ENCODE measurements around the gene GPSM3. TPM values are rescaled to one million over a fixed set of nuclear protein-coding genes. Genes with fewer than 3 reads are reported as not detected.

The GPSM3 gene
- total and polyA plus RNA-seq, 8 donors, result 0.59 to 10.1 (median 4.5) TPM

DNA sequence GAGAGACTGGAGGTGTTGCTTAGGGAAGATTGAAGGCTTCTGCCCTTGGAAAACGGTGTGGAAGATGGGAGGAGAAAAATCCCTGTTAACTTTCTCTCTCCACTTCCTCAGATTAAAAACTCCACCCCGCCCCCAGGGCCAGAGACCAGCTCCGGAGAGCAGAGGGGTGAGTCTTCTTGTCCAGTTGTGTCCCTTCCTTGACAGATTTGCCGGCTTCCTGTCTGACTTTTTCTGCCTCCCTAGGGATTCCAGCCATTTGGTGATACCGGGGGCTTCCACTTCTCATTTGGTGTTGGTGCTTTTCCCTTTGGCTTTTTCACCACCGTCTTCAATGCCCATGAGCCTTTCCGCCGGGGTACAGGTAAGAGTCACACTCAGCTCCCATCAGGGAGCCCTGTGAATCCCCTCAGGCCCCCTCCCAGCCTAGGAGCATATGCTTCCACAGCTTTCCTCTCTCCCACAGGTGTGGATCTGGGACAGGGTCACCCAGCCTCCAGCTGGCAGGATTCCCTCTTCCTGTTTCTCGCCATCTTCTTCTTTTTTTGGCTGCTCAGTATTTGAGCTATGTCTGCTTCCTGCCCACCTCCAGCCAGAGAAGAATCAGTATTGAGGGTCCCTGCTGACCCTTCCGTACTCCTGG lies 12.6 kb downstream of the GPSM3 start:
- ATAC-seq, result no peak
- FAIRE-seq, result no peak
- H3K4me1 ChIP-seq, result peaks cover 20 to 24% (median 22%) of the 10 kb centered on the region in 3 donors
- peak in 1 of 6 donors; percentile 43 for DNase-seq
- 73 to 78% methylated on average over 10 of the region's 10 CpGs for WGBS, 2 donors
- no peak overlapping the region for H3K27ac ChIP-seq
- no peaks in the 10 kb centered on the region for H3K27me3 ChIP-seq
- TF ChIP-seq, protein P1, sequence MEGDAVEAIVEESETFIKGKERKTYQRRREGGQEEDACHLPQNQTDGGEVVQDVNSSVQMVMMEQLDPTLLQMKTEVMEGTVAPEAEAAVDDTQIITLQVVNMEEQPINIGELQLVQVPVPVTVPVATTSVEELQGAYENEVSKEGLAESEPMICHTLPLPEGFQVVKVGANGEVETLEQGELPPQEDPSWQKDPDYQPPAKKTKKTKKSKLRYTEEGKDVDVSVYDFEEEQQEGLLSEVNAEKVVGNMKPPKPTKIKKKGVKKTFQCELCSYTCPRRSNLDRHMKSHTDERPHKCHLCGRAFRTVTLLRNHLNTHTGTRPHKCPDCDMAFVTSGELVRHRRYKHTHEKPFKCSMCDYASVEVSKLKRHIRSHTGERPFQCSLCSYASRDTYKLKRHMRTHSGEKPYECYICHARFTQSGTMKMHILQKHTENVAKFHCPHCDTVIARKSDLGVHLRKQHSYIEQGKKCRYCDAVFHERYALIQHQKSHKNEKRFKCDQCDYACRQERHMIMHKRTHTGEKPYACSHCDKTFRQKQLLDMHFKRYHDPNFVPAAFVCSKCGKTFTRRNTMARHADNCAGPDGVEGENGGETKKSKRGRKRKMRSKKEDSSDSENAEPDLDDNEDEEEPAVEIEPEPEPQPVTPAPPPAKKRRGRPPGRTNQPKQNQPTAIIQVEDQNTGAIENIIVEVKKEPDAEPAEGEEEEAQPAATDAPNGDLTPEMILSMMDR (IDR thresholded peaks at IDR 0.05), result no peak
- H3K36me3 ChIP-seq, result no peaks in the 10 kb centered on the region
- no peak overlapping the region for H3K4me3 ChIP-seq
- intact Hi-C loops (cut with DNase I), result no loop called here
- H3K9me3 ChIP-seq, result no peaks in the 10 kb centered on the region

DNA sequence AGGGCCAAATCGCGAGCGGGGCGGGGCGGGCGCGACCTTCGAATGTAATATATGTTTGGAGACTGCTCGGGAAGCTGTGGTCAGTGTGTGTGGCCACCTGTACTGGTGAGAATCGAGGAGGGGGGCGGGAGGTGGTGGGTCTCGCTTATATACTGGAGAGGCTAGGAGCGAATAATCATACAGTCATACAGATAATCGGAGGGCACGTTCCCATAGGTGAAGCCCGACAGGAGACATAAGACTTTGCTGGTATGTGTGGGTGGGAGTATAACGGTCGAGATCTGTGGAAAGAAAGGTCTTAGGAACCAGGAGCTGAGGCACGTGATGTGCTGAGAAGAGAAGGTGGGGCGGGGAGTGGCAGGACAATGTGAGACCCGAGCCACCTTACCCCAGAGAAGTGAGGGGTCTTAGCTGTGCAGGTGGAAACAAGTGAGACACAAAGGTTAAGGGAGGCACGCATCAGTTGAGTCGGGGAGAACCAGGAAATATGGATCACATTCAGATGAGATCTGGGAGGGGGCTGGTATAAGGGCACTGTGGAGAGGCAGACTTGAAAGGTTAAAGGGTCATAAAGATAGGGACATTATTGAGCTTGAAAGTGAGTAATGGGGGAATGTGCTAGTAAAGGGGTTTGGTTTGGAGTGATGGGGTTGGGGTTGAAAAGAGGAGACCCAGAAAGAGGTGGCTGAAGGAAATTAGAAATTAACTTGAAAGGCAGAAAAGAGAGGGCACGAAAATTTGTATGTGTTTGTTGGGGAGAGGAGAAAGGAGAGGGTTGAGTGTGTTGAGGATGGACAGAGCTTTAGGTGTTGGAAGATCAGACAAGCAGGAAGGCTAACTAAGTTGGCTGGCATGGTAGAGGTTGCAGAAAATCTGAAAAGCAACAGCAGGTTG lies 13.6 kb downstream of the GPSM3 start:
- FAIRE-seq, result no peak
- Histone ChIP-seq H3K4me1 (peaks cover 20 to 31% (median 24%) of the 10 kb centered on the region in 3 donors), H3K27me3 (no peaks in the 10 kb centered on the region), H3K36me3 (no peaks in the 10 kb centered on the region), H3K9me3 (no peaks in the 10 kb centered on the region), H3K27ac (peak overlapping the region; percentile 86 to 96 (median 90)), H3K4me3 (peak overlapping the region; percentile 28 to 88 (median 48))
- DNase-seq, result peak in 1 of 6 donors; percentile 78
- no peak for ATAC-seq
- intact Hi-C loops (cut with DNase I), result no loop called here
- 2 to 3% methylated on average over 21 to 24 of the region's 24 CpGs for WGBS, 2 donors
- TF ChIP-seq, protein P1 (IDR thresholded peaks at IDR 0.05), result no peak

DNA sequence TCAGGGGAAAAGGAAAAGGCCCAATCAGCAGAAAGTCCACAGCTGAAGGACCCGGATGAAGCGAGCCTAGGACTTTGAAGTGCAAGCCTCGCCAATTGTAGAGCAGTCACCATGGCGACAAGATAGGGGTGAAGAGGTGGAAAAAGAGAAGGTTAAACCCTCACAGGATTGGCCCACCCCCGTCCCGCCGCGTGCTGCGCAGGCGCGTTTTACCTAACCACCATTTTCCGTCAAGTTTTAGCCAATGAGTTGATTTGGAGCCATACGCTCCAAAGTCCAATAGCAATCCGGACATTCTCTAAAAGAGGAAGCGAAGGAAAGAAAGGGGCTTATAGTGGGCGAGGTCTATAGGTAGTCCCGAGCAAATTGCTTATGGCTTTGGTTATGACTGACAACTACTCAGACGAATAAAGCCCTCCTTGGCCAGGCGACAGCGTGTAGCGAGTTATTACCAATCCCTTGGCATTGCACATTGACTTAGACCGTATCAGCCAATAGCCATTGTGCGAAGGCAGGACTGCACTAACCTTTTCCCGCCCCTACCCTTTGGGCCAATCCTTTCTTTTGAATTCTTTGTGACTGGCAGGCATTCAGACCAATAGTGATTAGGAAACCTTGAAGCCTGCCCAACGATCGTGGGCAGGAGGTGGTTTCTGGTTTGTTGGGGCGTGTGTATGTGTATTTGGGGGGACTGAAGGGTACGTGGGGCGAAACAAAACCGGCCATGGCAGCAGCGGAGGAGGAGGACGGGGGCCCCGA lies 14.5 kb downstream of the GPSM3 start, which contains the start of gene RNF5:
Gene RNF5 (plus strand): TSS at position 618 of the 759 bp plus-strand sequence. CDS start 107 bp downstream, at position 725.
- FAIRE-seq (peak; percentile 97), DNase-seq (peak; percentile 86 to 98 (median 95)), ATAC-seq (peak; percentile 79 to 88 (median 82))
- H3K27ac ChIP-seq, result peak within 1 kb of the TSS; percentile 86 to 96 (median 90)
- peak within 1 kb of the TSS; percentile 28 to 88 (median 48) for H3K4me3 ChIP-seq
- no peaks in the 10 kb centered on the region for H3K36me3 ChIP-seq
- no peaks in the 10 kb centered on the region for H3K9me3 ChIP-seq
- WGBS, 2 donors, result 0% methylated on average over 33 of the region's 33 CpGs
- TF ChIP-seq, protein P1 (IDR thresholded peaks at IDR 0.05), result no peak
- H3K27me3 ChIP-seq, result no peaks in the 10 kb centered on the region
- H3K4me1 ChIP-seq, result peaks cover 20 to 31% (median 24%) of the 10 kb centered on the region in 3 donors
- intact Hi-C loops (cut with DNase I), result no loop called here

DNA sequence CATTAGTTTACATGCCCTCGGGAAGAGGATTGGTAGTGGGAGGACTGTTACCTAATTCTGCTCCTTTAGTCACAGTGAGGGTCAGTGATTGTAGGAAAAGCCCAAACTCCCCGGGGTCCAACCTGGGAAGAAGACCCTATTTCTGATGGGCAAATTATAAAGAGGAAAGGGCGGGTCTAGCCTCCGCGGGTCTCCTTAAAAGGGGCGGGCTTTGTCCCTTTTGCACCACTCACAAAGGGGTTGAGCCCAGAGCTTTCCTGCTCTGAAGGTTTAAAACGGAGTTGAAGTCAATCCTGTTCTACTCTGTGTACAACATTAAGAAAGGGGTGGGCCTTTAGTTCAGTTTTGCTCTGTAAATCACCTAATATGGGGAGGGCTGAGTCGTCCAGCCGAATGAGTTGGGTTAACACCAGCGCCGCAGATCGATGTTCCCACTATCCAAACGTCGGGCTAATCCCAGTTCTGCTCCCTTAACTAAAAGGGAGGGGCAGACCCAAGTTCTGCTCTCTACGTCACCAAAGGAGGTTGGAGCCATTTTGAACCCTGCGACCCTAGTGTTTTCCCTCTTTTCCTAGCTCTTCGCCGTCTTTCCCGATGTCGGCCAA lies 15.2 kb downstream of the GPSM3 start:
- peak; percentile 2 to 5 (median 3) for ATAC-seq
- no peaks in the 10 kb centered on the region for H3K9me3 ChIP-seq
- H3K4me3 ChIP-seq, result peak overlapping the region in 3 of 4 donors; percentile 9 to 88 (median 55)
- intact Hi-C loops (cut with DNase I), result no loop called here
- TF ChIP-seq, protein P1 (IDR thresholded peaks at IDR 0.05), result no peak
- H3K4me1 ChIP-seq, result peaks cover 20 to 31% (median 24%) of the 10 kb centered on the region in 3 donors
- FAIRE-seq, result no peak
- H3K36me3 ChIP-seq, result no peaks in the 10 kb centered on the region
- peak in 1 of 6 donors; percentile 40 for DNase-seq
- WGBS, 2 donors, result 0 to 1% methylated on average over 20 of the region's 20 CpGs
- H3K27me3 ChIP-seq, result no peaks in the 10 kb centered on the region
- peak overlapping the region; percentile 86 to 96 (median 90) for H3K27ac ChIP-seq
